Measurements from ENCODE around the gene SH3GL3.

Gene SH3GL3

GRCh38 chr15:83626171-83626802 lies 179.1 kb downstream of the SH3GL3 start:
- no peaks in the 10 kb centered on the region for H3K36me3 Mint-ChIP-seq (ENCODE audit: low read depth)
- H3K4me1 Mint-ChIP-seq (ENCODE audit: low read depth) = peaks cover 7% of the 10 kb centered on the region
- H3K9me3 Mint-ChIP-seq = peaks cover 4% of the 10 kb centered on the region
- peaks cover 4% of the 10 kb centered on the region for H3K27me3 Mint-ChIP-seq
- no peak overlapping the region for H3K27ac Mint-ChIP-seq
- H3K4me3 Mint-ChIP-seq = no peak overlapping the region

- Mint-ChIP-seq H3K4me3 (no peak overlapping the region), H3K36me3 (ENCODE audit: low read depth) (no peaks in the 10 kb centered on the region), H3K4me1 (ENCODE audit: low read depth) (peaks cover under 1% of the 10 kb centered on the region), H3K27me3 (no peaks in the 10 kb centered on the region), H3K27ac (no peak overlapping the region), H3K9me3 (no peaks in the 10 kb centered on the region)
Observed at GRCh38 chr15:83631534-83631933, 184.4 kb downstream of the SH3GL3 start.

- Mint-ChIP-seq H3K27ac (no peak overlapping the region), H3K9me3 (peaks cover 22% of the 10 kb centered on the region), H3K4me3 (no peak overlapping the region), H3K36me3 (ENCODE audit: low read depth) (peaks cover 3% of the 10 kb centered on the region), H3K27me3 (peaks cover 3% of the 10 kb centered on the region), H3K4me1 (ENCODE audit: low read depth) (no peaks in the 10 kb centered on the region)
Observed at GRCh38 chr15:83643201-83643600, 196.1 kb downstream of the SH3GL3 start.

- Mint-ChIP-seq H3K4me1 (ENCODE audit: low read depth) (no peaks in the 10 kb centered on the region), H3K27ac (no peak overlapping the region), H3K27me3 (peaks cover 3% of the 10 kb centered on the region), H3K9me3 (peaks cover 18% of the 10 kb centered on the region), H3K4me3 (no peak overlapping the region), H3K36me3 (ENCODE audit: low read depth) (peaks cover 3% of the 10 kb centered on the region)
Observed at GRCh38 chr15:83644439-83644838, 197.3 kb downstream of the SH3GL3 start.

GRCh38 chr15:83650831-83651230 lies 203.7 kb downstream of the SH3GL3 start:
- H3K9me3 Mint-ChIP-seq = no peaks in the 10 kb centered on the region
- H3K36me3 Mint-ChIP-seq (ENCODE audit: low read depth) = no peaks in the 10 kb centered on the region
- no peak overlapping the region for H3K4me3 Mint-ChIP-seq
- H3K4me1 Mint-ChIP-seq (ENCODE audit: low read depth) = no peaks in the 10 kb centered on the region
- H3K27ac Mint-ChIP-seq = no peak overlapping the region
- peaks cover 28% of the 10 kb centered on the region for H3K27me3 Mint-ChIP-seq

- no peaks in the 10 kb centered on the region for H3K4me1 Mint-ChIP-seq (ENCODE audit: low read depth)
- H3K36me3 Mint-ChIP-seq (ENCODE audit: low read depth) = no peaks in the 10 kb centered on the region
- H3K4me3 Mint-ChIP-seq = no peak overlapping the region
- H3K9me3 Mint-ChIP-seq = no peaks in the 10 kb centered on the region
- H3K27ac Mint-ChIP-seq = no peak overlapping the region
- H3K27me3 Mint-ChIP-seq = peaks cover 33% of the 10 kb centered on the region
Observed at GRCh38 chr15:83651541-83651940, 204.4 kb downstream of the SH3GL3 start.

- Mint-ChIP-seq H3K36me3 (ENCODE audit: low read depth) (no peaks in the 10 kb centered on the region), H3K27ac (no peak overlapping the region), H3K9me3 (no peaks in the 10 kb centered on the region), H3K27me3 (peaks cover 36% of the 10 kb centered on the region), H3K4me1 (ENCODE audit: low read depth) (no peaks in the 10 kb centered on the region), H3K4me3 (no peak overlapping the region)
Observed at GRCh38 chr15:83652626-83653204, 205.6 kb downstream of the SH3GL3 start.

- Mint-ChIP-seq H3K4me1 (ENCODE audit: low read depth) (no peaks in the 10 kb centered on the region), H3K27ac (no peak overlapping the region), H3K9me3 (no peaks in the 10 kb centered on the region), H3K4me3 (no peak overlapping the region), H3K36me3 (ENCODE audit: low read depth) (no peaks in the 10 kb centered on the region), H3K27me3 (peaks cover 36% of the 10 kb centered on the region)
Observed at GRCh38 chr15:83653288-83653638, 206.1 kb downstream of the SH3GL3 start.

- Mint-ChIP-seq H3K9me3 (no peaks in the 10 kb centered on the region), H3K4me3 (no peak within 1 kb of the TSS), H3K4me1 (ENCODE audit: low read depth) (no peaks in the 10 kb centered on the region), H3K27ac (no peak within 1 kb of the TSS), H3K36me3 (ENCODE audit: low read depth) (no peaks in the 10 kb centered on the region), H3K27me3 (peaks cover 36% of the 10 kb centered on the region)
Observed at GRCh38 chr15:83653639-83654378, 206.7 kb downstream of the SH3GL3 start, which contains the start of gene ADAMTSL3. TSS of gene ADAMTSL3 (plus strand) at chr15:83654123. CDS start at chr15:83655762, 1,639 bp downstream.

- Mint-ChIP-seq H3K27me3 (peaks cover 36% of the 10 kb centered on the region), H3K4me3 (no peak overlapping the region), H3K27ac (no peak overlapping the region), H3K4me1 (ENCODE audit: low read depth) (no peaks in the 10 kb centered on the region), H3K36me3 (ENCODE audit: low read depth) (no peaks in the 10 kb centered on the region), H3K9me3 (no peaks in the 10 kb centered on the region)
Observed at GRCh38 chr15:83654379-83655236, 207.5 kb downstream of the SH3GL3 start.

GRCh38 chr15:83655237-83655616 lies 208.1 kb downstream of the SH3GL3 start:
- no peaks in the 10 kb centered on the region for H3K36me3 Mint-ChIP-seq (ENCODE audit: low read depth)
- H3K4me1 Mint-ChIP-seq (ENCODE audit: low read depth) = no peaks in the 10 kb centered on the region
- no peaks in the 10 kb centered on the region for H3K9me3 Mint-ChIP-seq
- H3K4me3 Mint-ChIP-seq = no peak overlapping the region
- H3K27ac Mint-ChIP-seq = no peak overlapping the region
- peaks cover 36% of the 10 kb centered on the region for H3K27me3 Mint-ChIP-seq

- Mint-ChIP-seq H3K4me3 (no peak overlapping the region), H3K27ac (no peak overlapping the region), H3K36me3 (ENCODE audit: low read depth) (no peaks in the 10 kb centered on the region), H3K9me3 (no peaks in the 10 kb centered on the region), H3K4me1 (ENCODE audit: low read depth) (no peaks in the 10 kb centered on the region), H3K27me3 (peaks cover 36% of the 10 kb centered on the region)
Observed at GRCh38 chr15:83656192-83656591, 209.1 kb downstream of the SH3GL3 start.

GRCh38 chr15:83656943-83657528 lies 209.9 kb downstream of the SH3GL3 start:
- no peaks in the 10 kb centered on the region for H3K4me1 Mint-ChIP-seq (ENCODE audit: low read depth)
- H3K9me3 Mint-ChIP-seq = no peaks in the 10 kb centered on the region
- no peak overlapping the region for H3K27ac Mint-ChIP-seq
- no peak overlapping the region for H3K4me3 Mint-ChIP-seq
- H3K27me3 Mint-ChIP-seq = peaks cover 32% of the 10 kb centered on the region
- no peaks in the 10 kb centered on the region for H3K36me3 Mint-ChIP-seq (ENCODE audit: low read depth)

- Mint-ChIP-seq H3K36me3 (ENCODE audit: low read depth) (no peaks in the 10 kb centered on the region), H3K9me3 (no peaks in the 10 kb centered on the region), H3K4me1 (ENCODE audit: low read depth) (no peaks in the 10 kb centered on the region), H3K4me3 (no peak overlapping the region), H3K27ac (no peak overlapping the region), H3K27me3 (peaks cover 28% of the 10 kb centered on the region)
Observed at GRCh38 chr15:83657549-83657948, 210.4 kb downstream of the SH3GL3 start.
